D721Med (cell line): ENCODE results near the gene PDZD7.
A peak's percentile ranks its signal among the peaks of the same experiment; 100 is the strongest.

Source experiments
- DNase-seq: peaks from one replicate; pipeline ENCODE4 v3.0.0; 2011; ENCODE audit warnings: low spot score; ENCODE audit not compliant: insufficient read length
- FAIRE-seq: peaks from 2 replicates; lab custom pipeline; 2011; peaks lifted over from hg19 to GRCh38; lab: Jason Lieb, UNC
- TF ChIP-seq, protein P1 (sequence below): IDR thresholded peaks from 2 replicates; pipeline ENCODE4 v1.5.1; 2012; ENCODE audit warnings: mild to moderate bottlenecking, control low read depth; ENCODE audit not compliant: insufficient read depth; ENCODE audit errors: missing control alignments

The PDZD7 gene

DNA sequence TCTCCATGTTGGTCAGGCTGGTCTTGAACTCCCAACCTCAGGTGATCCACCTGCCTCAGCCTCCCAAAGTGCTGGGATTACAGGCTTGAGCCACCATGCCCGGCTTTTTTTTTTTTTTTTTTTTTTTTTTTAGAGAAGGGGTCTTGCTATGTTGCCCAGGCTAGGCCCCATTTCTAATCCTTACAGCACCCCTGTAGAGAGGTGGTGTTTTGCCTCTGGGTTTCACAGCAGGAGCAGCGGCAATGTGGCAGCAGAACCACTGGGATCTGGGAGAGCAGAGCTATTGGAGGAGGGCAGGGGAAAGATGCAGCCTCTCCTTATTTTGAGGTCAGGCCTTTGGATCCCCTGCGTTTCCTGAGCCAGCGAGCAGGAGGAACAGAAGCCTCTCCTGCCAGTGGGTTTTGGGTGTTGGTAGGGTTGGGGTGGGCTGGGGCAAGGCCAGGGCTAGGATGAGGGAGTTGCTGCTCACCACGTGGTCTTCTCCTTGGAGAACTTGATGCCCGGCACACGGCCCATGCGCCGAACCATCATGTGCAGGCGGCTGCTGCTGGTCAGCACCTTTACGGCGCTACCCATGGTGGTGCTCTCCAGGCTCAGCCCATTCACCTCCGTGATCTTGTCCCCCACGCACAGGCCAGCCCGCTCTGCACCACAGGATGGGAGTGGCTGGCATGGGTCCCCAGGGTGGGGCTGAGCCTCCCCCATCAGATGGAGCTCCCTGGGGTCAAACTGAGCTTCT is 7.8 kb downstream of the PDZD7 start:
- FAIRE-seq, result no peak
- TF ChIP-seq, protein P1, sequence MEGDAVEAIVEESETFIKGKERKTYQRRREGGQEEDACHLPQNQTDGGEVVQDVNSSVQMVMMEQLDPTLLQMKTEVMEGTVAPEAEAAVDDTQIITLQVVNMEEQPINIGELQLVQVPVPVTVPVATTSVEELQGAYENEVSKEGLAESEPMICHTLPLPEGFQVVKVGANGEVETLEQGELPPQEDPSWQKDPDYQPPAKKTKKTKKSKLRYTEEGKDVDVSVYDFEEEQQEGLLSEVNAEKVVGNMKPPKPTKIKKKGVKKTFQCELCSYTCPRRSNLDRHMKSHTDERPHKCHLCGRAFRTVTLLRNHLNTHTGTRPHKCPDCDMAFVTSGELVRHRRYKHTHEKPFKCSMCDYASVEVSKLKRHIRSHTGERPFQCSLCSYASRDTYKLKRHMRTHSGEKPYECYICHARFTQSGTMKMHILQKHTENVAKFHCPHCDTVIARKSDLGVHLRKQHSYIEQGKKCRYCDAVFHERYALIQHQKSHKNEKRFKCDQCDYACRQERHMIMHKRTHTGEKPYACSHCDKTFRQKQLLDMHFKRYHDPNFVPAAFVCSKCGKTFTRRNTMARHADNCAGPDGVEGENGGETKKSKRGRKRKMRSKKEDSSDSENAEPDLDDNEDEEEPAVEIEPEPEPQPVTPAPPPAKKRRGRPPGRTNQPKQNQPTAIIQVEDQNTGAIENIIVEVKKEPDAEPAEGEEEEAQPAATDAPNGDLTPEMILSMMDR, result no peak
- DNase-seq, result no peak

DNA sequence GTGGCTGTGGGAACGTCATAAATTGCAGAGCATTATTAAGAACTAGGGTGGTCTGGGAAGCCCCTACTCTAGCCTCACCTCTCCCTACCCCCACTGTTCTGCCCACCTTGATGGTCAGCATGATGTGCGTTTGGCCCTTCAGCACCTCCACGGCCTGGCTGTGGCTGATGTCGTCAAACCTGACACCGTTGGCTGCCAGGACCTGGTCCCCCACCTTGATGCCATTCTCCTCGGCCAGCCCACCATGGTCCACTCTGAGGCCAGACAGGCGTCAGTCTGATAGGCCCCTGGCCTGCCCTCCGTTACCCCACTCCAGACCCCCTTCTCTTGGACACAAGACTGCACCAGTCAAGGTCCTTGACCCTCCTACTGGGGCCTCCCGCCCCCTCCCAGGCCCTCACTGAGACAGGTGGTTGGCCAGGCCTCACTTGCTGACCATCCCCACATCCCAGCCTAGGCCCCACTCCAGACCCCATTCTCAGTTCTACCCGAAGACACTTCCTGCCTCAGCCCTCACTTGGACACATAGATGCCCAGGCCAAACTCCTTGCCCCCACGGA is 9.2 kb downstream of the PDZD7 start:
- TF ChIP-seq, protein P1, result no peak
- no peak for DNase-seq
- no peak for FAIRE-seq

DNA sequence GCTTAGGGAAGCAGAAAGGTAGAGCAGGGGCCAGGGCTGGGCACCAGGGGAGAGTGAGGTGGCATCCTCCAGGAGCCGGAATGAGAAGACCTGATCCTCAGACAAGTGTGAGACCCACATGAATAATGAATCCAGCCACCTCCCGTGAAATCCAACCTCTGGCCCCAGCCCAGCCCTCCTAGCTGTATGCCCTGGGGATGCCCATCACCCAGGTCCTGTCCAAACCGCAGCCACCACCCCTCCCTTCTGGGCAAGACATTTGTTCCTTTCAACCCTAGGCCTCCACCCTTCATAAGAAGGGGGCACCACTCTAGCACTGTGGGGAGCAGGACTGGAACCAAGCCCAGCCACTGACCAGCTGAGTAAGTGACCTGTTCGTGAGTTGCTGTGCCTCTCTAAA is 9.7 kb downstream of the PDZD7 start:
- DNase-seq, result no peak
- FAIRE-seq, result no peak
- TF ChIP-seq, protein P1, result no peak

DNA sequence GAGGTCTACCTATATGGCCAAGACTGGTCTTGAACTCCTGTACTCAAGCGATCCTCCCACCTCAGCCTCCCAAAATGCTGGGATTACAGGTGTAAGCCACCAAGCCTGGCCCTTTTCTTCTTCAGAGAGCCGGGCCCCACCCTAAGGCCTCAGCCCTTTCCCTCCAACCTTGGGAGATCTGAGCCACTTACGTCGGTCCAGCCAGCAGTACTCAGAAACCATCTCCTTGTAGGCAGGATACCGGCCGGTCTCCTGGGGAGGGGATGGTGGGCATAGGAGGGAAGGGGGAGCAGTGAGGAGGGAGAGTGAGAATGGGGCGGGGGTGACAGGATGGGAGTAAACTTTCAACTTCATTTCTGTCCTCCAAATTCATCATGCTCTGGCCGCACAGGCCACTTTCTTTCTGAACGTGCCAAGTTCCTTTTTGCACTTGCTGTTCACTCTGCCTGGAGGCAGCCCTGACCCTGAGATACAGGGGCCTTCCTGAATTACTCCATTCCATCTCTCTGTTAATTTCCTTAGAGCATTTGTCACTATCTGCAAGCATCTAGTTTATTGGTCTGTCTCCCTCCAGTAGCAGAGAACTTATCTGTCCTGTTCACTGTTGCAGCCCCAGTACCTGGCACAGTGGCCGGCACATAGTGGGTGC is 10.4 kb downstream of the PDZD7 start:
- TF ChIP-seq, protein P1, result no peak
- FAIRE-seq (no peak), DNase-seq (no peak)

DNA sequence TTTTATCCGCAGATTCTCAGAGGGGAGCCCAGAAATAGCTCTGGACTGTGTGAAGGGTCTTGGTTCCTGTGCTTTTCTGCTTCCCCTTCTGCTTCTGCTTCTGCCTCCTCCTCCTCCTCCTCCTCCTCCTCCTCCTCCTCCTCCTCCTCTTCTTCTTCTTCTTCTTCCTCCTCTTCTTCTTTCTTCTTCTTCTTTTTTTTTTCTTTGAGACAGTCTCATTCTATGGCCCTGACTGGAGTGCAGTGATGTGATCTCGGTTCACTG is 11.6 kb downstream of the PDZD7 start:
- no peak for DNase-seq
- TF ChIP-seq, protein P1, result no peak
- FAIRE-seq, result no peak

DNA sequence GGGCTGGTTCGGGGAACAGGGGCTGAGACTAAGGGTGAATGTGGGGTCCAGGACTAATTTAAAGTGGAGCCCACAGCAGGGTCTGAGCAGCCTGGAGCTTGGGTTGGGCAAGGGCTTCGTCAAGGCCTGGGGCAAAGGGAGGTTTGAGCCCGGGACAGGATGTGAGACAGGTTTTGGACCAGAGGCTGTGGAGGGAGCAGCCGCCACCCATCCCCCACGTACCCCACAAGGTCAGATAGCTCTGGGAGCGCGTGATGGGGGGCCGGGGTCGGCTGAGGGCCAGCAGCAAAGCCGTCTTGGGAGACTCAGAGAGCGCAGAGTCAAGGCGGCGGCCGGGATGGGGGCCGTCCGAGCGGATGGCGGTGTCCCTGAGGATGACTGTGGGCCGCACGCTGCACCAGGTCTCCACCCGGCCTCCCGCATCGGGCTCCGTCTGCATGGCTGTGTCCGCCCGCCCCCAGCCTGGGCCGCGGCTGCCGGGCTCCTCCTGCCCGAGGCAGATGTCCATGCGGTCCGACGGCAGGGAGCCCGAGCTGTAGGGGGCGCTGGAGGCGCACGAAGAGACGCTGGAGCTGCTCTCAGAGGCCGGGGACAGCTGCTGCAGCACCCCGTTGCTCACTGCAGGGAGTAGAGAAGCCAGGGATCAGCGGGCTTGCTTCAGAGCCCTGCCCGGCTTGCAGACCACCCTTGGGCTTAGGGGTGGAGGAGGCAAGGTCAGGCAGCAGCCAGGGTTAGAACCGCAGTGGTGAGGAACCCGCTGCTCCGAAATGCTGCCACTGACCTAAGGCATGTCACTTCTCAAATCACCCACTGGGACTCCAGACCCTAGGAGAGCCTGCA is 12.1 kb downstream of the PDZD7 start:
- DNase-seq (peak; percentile 98), FAIRE-seq (no peak)
- TF ChIP-seq, protein P1, result peak; percentile 75
